NAMALWA (cell line): ENCODE measurements around the gene AQR.
"Not testable (repeated sequence)": the region's sequence is repeated elsewhere in the genome, so short reads cannot be mapped to it uniquely, and the experiment has no call there.

ENCODE experiments used
- DNase-seq: peaks from one replicate; pipeline ENCODE4 v3.0.0-alpha.2; 2015; ENCODE audit warnings: low spot score

The AQR gene

GRCh38 chr15:34812868-34813365 is 156.6 kb downstream of the AQR start:
- not testable (repeated sequence) for DNase-seq

GRCh38 chr15:34812369-34812768 is 157.2 kb downstream of the AQR start:
- no peak for DNase-seq

- no peak for DNase-seq
Measured at GRCh38 chr15:34810443-34811129, 159.0 kb downstream of the AQR start.

GRCh38 chr15:34809186-34809585 is 160.4 kb downstream of the AQR start:
- DNase-seq = no peak

- DNase-seq = no peak
Measured at GRCh38 chr15:34808016-34808415, 161.5 kb downstream of the AQR start.

GRCh38 chr15:34807241-34807640 is 162.3 kb downstream of the AQR start:
- not testable (repeated sequence) for DNase-seq

GRCh38 chr15:34804776-34805175 is 164.8 kb downstream of the AQR start:
- DNase-seq = no peak

GRCh38 chr15:34804113-34804512 is 165.4 kb downstream of the AQR start:
- no peak for DNase-seq

GRCh38 chr15:34802803-34803750 is 166.5 kb downstream of the AQR start:
- no peak for DNase-seq

GRCh38 chr15:34802371-34802770 is 167.2 kb downstream of the AQR start:
- DNase-seq = no peak
